HG03571 (cell line): Measurements from ENCODE around the gene DCUN1D3.
"Not testable (repeated sequence)": the region's sequence is repeated elsewhere in the genome, so short reads cannot be mapped to it uniquely, and the experiment has no call there.

Experiments used
- ATAC-seq: cut with Tn5 transposase; IDR thresholded peaks from one replicate; pipeline ENCODE4 v1.9.1; 2021; ENCODE audit not compliant: unreplicated experiment

DCUN1D3 gene, protein sequence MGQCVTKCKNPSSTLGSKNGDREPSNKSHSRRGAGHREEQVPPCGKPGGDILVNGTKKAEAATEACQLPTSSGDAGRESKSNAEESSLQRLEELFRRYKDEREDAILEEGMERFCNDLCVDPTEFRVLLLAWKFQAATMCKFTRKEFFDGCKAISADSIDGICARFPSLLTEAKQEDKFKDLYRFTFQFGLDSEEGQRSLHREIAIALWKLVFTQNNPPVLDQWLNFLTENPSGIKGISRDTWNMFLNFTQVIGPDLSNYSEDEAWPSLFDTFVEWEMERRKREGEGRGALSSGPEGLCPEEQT

DNA sequence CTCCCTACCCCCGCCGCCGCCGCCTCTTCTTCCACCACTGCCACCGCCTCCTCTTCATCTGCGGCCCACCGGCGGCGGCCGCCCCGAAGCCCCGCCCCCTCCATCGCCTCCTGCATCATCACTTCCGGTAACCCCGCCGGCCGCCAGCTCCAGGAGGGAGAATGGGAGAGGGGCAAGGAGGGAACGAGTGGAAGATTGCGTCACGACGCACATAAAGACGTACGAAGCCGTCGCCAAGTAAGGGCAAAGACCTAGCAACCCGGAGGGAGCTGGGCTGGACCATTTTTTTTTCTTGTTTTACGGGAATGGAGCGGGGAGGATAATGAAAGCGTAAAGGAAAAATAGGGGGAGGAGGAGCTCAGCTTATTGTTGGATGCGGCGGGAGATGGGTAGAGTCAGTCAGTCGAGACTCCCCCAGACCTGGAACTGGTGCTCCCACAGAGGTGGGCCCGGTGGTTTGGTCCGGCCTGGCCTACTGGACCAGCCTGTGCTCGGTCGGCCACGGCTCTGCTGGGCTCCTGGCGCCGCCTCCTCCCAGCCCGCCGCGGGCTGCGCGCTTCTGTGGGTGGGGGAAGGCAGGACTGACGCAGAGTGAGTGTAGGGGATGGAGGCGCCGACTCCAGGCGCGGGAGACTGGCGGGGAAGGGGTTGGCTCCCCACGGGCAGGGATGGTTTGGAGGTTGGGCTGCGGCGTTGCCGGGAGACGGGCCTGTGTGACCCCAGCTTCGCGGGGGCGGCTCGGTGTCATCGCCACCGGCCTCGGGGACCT lies at the start of gene DCUN1D3, which contains the start of gene LYRM1:
Gene DCUN1D3 (minus strand): TSS at position 60 of the 769 bp plus-strand sequence. CDS start 37,820 bp downstream, outside the sequence.
Gene LYRM1 (plus strand): TSS at position 473 of the 769 bp plus-strand sequence. CDS start 14,785 bp downstream, outside the sequence.
- ATAC-seq = peak; percentile 68

DNA sequence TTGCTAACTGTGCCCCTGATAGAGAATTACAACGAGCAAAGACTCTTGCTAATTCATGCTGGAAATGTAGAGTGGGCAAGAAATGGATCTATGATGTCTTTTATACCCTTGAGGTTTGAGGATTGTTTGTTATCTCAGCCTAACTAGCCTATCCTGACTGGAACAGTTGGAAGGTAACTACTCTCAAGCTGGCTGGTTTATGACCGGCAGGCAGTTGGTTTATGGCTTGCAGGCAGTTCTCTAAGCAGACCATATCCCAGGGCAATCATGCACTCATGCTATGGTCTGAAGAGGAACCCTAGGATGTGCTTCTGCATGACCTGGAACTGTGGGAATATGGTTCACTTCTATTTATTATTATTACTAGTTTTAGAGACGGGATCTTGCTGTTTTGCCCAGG lies 49.5 kb upstream of the DCUN1D3 start:
- ATAC-seq = no peak

DNA sequence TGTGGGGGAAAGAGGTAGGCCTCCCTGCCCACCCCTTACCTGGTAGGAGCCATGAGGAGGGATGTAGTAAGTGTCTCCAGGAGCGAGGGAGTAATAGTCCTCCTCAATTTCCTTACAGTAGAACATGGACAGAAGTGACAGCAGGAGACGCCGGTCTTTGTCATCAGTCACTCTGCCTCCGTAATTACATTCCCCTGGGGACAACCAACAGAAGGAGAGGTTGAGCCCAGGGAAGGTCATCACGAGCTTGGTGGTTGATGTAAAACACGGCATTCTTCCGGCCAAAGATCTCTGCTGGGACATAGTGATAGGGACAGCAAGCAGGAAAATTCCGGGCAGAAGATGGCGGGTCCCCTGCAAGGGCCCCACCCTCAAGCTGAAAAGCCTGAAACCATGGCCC lies 48.3 kb upstream of the DCUN1D3 start:
- no peak for ATAC-seq

GRCh38 chr16:20946015-20946629 lies 46.0 kb upstream of the DCUN1D3 start:
- ATAC-seq = no peak

DNA sequence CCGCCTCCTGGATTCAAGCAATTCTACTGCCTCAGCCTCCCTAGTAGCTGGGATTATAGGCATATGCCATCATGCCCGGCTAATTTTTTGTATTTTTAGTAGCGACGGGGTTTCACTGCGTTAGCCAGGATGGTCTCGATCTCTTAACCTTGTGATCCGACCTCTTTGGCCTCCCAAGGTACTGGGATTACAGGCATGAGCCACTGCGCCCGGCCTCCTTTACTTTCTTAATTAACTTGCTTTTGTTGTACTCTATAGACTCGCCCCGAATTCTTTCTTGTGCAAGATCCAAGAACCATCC lies 45.4 kb upstream of the DCUN1D3 start:
- not testable (repeated sequence) for ATAC-seq

- no peak for ATAC-seq
These were observed 44.9 kb upstream of the DCUN1D3 start for GRCh38 chr16:20944861-20945574.

GRCh38 chr16:20942256-20942655 lies 42.1 kb upstream of the DCUN1D3 start:
- no peak for ATAC-seq

GRCh38 chr16:20941636-20941926 lies 41.4 kb upstream of the DCUN1D3 start:
- ATAC-seq = no peak

- no peak for ATAC-seq
These were observed 40.9 kb upstream of the DCUN1D3 start for GRCh38 chr16:20940871-20941635.

DNA sequence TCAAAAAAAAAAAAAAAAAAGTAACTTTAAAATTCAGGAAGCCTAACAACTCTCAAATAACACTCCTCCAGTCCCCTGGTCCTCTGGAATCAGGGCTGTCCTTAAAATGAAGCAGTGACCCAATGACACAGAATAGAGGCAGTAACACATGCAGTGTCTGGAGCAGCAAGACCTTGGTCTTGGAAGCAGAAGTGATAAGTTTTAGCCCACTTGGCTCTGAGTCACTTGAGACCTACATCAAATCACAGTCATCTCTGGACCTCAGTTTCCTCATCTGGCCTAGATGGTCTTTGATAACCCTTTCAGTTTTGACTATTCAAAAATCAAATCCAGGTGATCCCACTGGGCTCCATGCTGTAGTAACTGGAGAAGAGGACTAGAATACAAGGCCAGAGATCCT lies 39.5 kb upstream of the DCUN1D3 start:
- ATAC-seq = no peak

GRCh38 chr16:20938426-20938825 lies 38.3 kb upstream of the DCUN1D3 start:
- ATAC-seq = no peak

DNA sequence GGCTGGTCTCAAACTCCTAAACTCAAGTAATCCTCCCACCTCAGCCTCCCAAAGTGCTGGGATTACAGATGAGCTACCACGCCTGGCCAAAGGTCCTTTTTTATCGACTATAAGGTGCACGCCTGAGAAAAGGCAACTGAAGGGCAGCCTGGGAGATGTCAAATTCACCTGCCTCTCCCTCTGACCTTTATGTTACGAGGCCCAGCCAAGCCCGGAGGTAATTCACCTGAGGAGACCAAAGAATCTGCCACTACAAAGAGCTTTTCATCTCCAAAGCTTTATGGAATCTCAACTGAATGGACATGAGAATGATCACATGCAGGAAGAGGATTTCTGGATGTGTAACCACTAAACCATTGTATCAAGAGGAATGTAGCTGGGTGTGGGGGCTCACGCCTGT lies 37.6 kb upstream of the DCUN1D3 start:
- ATAC-seq = no peak

DNA sequence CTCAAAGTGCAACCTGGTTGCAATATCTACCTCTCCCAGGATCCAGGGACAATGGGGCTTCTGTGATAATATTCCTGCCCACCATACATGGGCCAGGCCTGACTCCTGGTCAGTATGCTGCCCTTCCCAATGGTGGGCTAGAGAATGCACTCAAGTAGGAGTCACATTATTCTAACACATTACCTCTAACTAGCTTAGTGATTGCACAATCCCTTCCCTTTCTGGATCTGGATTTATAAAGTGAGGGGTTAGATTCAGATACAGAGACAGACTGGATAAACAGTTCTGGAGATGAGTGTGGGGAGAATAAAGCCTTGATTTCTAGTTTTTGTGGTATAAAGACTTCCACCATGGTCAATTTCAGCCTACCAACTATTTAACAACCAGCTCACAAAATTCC lies 33.4 kb upstream of the DCUN1D3 start:
- ATAC-seq = no peak

DNA sequence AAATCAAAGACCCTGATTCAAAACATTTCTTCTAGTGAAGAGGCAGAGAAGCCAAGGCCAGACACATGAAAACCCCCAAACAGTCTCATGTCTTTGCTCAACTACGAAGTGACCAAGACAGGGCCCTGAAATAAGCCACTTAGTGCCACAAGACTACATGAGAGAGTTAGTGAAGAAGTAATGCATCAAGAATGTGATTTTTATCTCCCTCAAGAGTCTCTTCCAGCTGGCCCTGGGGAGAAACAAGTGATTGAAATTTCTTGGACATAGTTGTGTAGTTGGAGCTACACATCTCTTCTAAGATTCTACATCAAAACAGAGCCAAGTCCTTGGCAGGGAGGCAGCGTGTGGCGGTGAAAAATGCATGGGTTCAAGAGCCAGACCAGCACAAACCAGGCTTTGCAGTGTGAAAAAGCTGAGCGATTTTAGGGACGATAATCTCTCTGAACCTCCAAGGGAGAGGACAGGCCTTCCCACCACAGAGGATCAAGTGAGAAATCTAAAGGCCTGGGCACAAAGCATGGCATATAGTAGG lies 31.0 kb upstream of the DCUN1D3 start:
- no peak for ATAC-seq

- no peak for ATAC-seq
These were observed 30.2 kb upstream of the DCUN1D3 start for GRCh38 chr16:20930365-20930690.

- not testable (repeated sequence) for ATAC-seq
These were observed 29.7 kb upstream of the DCUN1D3 start for GRCh38 chr16:20929676-20930364.

DNA sequence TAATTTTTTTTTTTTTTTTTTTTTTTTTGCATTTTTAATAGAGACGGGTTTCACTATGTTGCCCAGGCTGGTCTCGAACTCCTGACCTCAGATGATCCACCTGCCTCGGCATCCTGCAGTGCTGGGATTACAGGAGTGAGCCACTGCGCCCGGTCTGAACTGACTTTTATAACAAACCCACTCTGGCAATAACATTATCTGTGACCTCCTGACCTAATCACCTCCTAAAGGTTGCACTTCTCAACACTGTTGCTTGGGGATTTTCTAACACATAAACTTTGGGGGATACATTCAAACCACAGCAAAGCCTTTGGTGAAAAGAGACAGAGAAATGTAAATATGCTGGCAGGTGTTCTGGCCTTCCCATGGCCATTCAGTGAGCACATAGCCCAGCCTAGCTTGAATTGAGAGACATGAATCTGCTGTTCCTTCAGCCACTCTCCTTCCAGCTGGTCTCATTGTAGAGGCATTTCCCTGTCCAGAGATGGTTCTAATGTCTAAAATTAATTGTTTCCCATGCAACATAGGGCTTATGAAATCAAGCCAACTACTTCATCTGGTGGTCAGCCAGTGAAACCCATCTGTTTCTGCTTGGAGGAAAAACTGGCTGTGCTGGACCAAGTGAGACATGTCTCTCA lies 28.7 kb upstream of the DCUN1D3 start:
- no peak for ATAC-seq

GRCh38 chr16:20925751-20926150 lies 25.6 kb upstream of the DCUN1D3 start:
- no peak for ATAC-seq

GRCh38 chr16:20923876-20924275 lies 23.7 kb upstream of the DCUN1D3 start:
- ATAC-seq = no peak

DNA sequence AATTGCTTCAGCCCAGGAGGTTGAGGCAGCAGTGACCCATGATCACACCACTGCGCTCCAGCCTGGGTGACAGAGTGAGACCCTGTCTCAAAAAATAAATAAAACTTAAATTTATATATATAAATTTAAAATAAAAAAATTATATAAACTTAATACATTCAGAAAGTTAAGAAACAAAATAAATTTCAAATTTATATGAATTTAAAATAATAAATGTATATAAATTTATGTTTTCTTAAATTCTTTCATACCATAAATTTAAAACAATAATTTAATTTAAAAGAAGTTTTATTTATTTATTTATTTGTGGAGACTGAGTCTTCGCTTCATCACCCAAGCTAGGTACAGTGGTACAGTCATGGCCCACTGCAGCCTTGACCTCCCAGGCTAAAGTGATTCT lies 20.6 kb upstream of the DCUN1D3 start:
- ATAC-seq = no peak
